ENCODE measurements around the gene WDR4.
"Not testable (repeated sequence)": the region's sequence is repeated elsewhere in the genome, so short reads cannot be mapped to it uniquely, and the experiment has no call there.

Gene WDR4

GRCh38 chr21:42847726-42848125 lies 31.6 kb downstream of the WDR4 start:
- DNase-seq (ENCODE audit: low read depth): no peak
- TF ChIP-seq CTCF (conservative IDR thresholded peaks at IDR 0.05; ENCODE audit: low read depth, low read length): no peak
- H3K4me3 ChIP-seq (ENCODE audit: low read length): no peak overlapping the region

GRCh38 chr21:42847051-42847707 lies 32.2 kb downstream of the WDR4 start:
- no peak overlapping the region for H3K4me3 ChIP-seq (ENCODE audit: low read length)
- TF ChIP-seq CTCF (conservative IDR thresholded peaks at IDR 0.05; ENCODE audit: low read depth, low read length): no peak
- no peak for DNase-seq (ENCODE audit: low read depth)

GRCh38 chr21:42846221-42846620 lies 33.1 kb downstream of the WDR4 start:
- no peak for DNase-seq (ENCODE audit: low read depth)
- no peak for TF ChIP-seq CTCF (conservative IDR thresholded peaks at IDR 0.05; ENCODE audit: low read depth, low read length)
- H3K4me3 ChIP-seq (ENCODE audit: low read length): no peak overlapping the region

GRCh38 chr21:42845296-42845965 lies 33.9 kb downstream of the WDR4 start:
- no peak for TF ChIP-seq CTCF (conservative IDR thresholded peaks at IDR 0.05; ENCODE audit: low read depth, low read length)
- no peak overlapping the region for H3K4me3 ChIP-seq (ENCODE audit: low read length)
- no peak for DNase-seq (ENCODE audit: low read depth)

GRCh38 chr21:42844411-42845113 lies 34.8 kb downstream of the WDR4 start:
- TF ChIP-seq CTCF (conservative IDR thresholded peaks at IDR 0.05; ENCODE audit: low read depth, low read length): no peak
- no peak overlapping the region for H3K4me3 ChIP-seq (ENCODE audit: low read length)
- no peak for DNase-seq (ENCODE audit: low read depth)

- no peak for DNase-seq (ENCODE audit: low read depth)
- no peak overlapping the region for H3K4me3 ChIP-seq (ENCODE audit: low read length)
- TF ChIP-seq CTCF (conservative IDR thresholded peaks at IDR 0.05; ENCODE audit: low read depth, low read length): no peak
These were observed 36.3 kb downstream of the WDR4 start for GRCh38 chr21:42843056-42843455.

- not testable (repeated sequence) for H3K4me3 ChIP-seq (ENCODE audit: low read length); DNase-seq (ENCODE audit: low read depth)
These were observed 37.3 kb downstream of the WDR4 start for GRCh38 chr21:42841916-42842655.
